Muscle layer of colon (tissue), 2 donors: Measurements from ENCODE around the gene ZNF71.

ENCODE experiments used
- H3K27ac ChIP-seq: one replicate; pipeline ENCODE4 v1.7.0; 2013; ENCODE audit warnings: low read depth, mild to moderate bottlenecking, low read length, moderate library complexity
- H3K27me3 ChIP-seq, 2 donors: one replicate each; pipeline ENCODE4 v1.7.0; 2013; ENCODE audit warnings: low read length in 2 of 2, mild to moderate bottlenecking in 2 of 2; ENCODE audit not compliant: insufficient read depth in 2 of 2, control insufficient read depth in 1 of 2
- H3K36me3 ChIP-seq: one replicate; pipeline ENCODE4 v1.7.0; 2013; ENCODE audit warnings: mild to moderate bottlenecking, low read length; ENCODE audit not compliant: insufficient read depth
- H3K4me1 ChIP-seq: one replicate; pipeline ENCODE4 v1.7.0; 2013; ENCODE audit warnings: mild to moderate bottlenecking, low read length; ENCODE audit not compliant: insufficient read depth
- H3K4me3 ChIP-seq, 2 donors: one replicate each; pipeline ENCODE4 v1.7.0; 2013; ENCODE audit warnings: low read length in 2 of 2, low read depth in 1 of 2, mild to moderate bottlenecking in 1 of 2, moderate library complexity in 1 of 2
- H3K9ac ChIP-seq: one replicate; pipeline ENCODE4 v1.7.0; 2013; ENCODE audit warnings: low read length
- H3K9me3 ChIP-seq: one replicate; pipeline ENCODE4 v1.7.0; 2013; ENCODE audit warnings: mild to moderate bottlenecking, low read length
- donor health status: abdominal sarcoma.
- donor health status: Adenocarcinoma of cecum.

Gene ZNF71

GRCh38 chr19:56623006-56623405, 27.9 kb downstream of the ZNF71 start:
- Histone ChIP-seq H3K27ac (no peak overlapping the region), H3K9me3 (peaks cover 11% of the 10 kb centered on the region), H3K4me3 (no peak overlapping the region)

GRCh38 chr19:56625708-56626107, 30.6 kb downstream of the ZNF71 start:
- H3K27ac ChIP-seq, result no peak overlapping the region

More at GRCh38 chr19:56623006-56623405, 27.9 kb downstream of the ZNF71 start:
- Histone ChIP-seq H3K9ac (no peak overlapping the region), H3K4me1 (no peaks in the 10 kb centered on the region), H3K36me3 (peaks cover 42% of the 10 kb centered on the region), H3K27me3 (no peaks in the 10 kb centered on the region)

GRCh38 chr19:56633021-56633420, 37.9 kb downstream of the ZNF71 start:
- Histone ChIP-seq H3K4me1 (no peaks in the 10 kb centered on the region), H3K27ac (no peak overlapping the region), H3K9me3 (peaks cover 10% of the 10 kb centered on the region)

More at GRCh38 chr19:56625708-56626107, 30.6 kb downstream of the ZNF71 start:
- Histone ChIP-seq H3K27me3 (no peaks in the 10 kb centered on the region), H3K4me3 (no peak overlapping the region), H3K36me3 (peaks cover 42% of the 10 kb centered on the region), H3K4me1 (no peaks in the 10 kb centered on the region), H3K9me3 (peaks cover 15% of the 10 kb centered on the region), H3K9ac (no peak overlapping the region)

GRCh38 chr19:56637976-56638555, 43.0 kb downstream of the ZNF71 start:
- H3K9me3 ChIP-seq, result peaks cover 2% of the 10 kb centered on the region
- H3K36me3 ChIP-seq, result no peaks in the 10 kb centered on the region
- no peak overlapping the region for H3K9ac ChIP-seq
- peaks cover 0 to 6% of the 10 kb centered on the region in 2 donors for H3K27me3 ChIP-seq
- H3K4me3 ChIP-seq, result no peak overlapping the region
- no peaks in the 10 kb centered on the region for H3K4me1 ChIP-seq
- H3K27ac ChIP-seq, result no peak overlapping the region

More at GRCh38 chr19:56633021-56633420, 37.9 kb downstream of the ZNF71 start:
- Histone ChIP-seq H3K36me3 (no peaks in the 10 kb centered on the region), H3K4me3 (no peak overlapping the region), H3K9ac (no peak overlapping the region), H3K27me3 (no peaks in the 10 kb centered on the region)

GRCh38 chr19:56639217-56639616, 44.1 kb downstream of the ZNF71 start:
- Histone ChIP-seq H3K27ac (no peak overlapping the region), H3K4me3 (no peak overlapping the region), H3K27me3 (peaks cover 0 to 15% of the 10 kb centered on the region in 2 donors), H3K9me3 (no peaks in the 10 kb centered on the region), H3K4me1 (no peaks in the 10 kb centered on the region), H3K36me3 (no peaks in the 10 kb centered on the region), H3K9ac (no peak overlapping the region)

- Histone ChIP-seq H3K4me3 (no peak within 1 kb of the TSS), H3K36me3 (no peaks in the 10 kb centered on the region), H3K9ac (no peak within 1 kb of the TSS), H3K27me3 (peaks cover 0 to 15% of the 10 kb centered on the region in 2 donors), H3K27ac (no peak within 1 kb of the TSS), H3K4me1 (no peaks in the 10 kb centered on the region), H3K9me3 (no peaks in the 10 kb centered on the region)
These were observed 47.8 kb downstream of the ZNF71 start, which contains the start of gene SMIM17 for GRCh38 chr19:56642711-56643459. Gene SMIM17 (plus strand): TSS chr19:56643159. CDS start chr19:56645668, 2,509 bp downstream.

GRCh38 chr19:56643460-56643955, 48.4 kb downstream of the ZNF71 start:
- Histone ChIP-seq H3K36me3 (no peaks in the 10 kb centered on the region), H3K27me3 (peaks cover 0 to 15% of the 10 kb centered on the region in 2 donors), H3K4me3 (no peak overlapping the region), H3K27ac (no peak overlapping the region), H3K9me3 (no peaks in the 10 kb centered on the region), H3K9ac (no peak overlapping the region), H3K4me1 (no peaks in the 10 kb centered on the region)

- Histone ChIP-seq H3K36me3 (no peaks in the 10 kb centered on the region), H3K9ac (no peak overlapping the region), H3K4me1 (no peaks in the 10 kb centered on the region), H3K27me3 (no peaks in the 10 kb centered on the region), H3K4me3 (no peak overlapping the region), H3K27ac (no peak overlapping the region), H3K9me3 (no peaks in the 10 kb centered on the region)
These were observed 59.0 kb downstream of the ZNF71 start for GRCh38 chr19:56654151-56654550.

GRCh38 chr19:56660381-56661107, 65.4 kb downstream of the ZNF71 start:
- Histone ChIP-seq H3K27ac (no peak overlapping the region), H3K9ac (no peak overlapping the region), H3K4me1 (no peaks in the 10 kb centered on the region), H3K36me3 (peaks cover 8% of the 10 kb centered on the region), H3K9me3 (no peaks in the 10 kb centered on the region), H3K4me3 (peak overlapping the region in 1 of 2 donors; percentile 23), H3K27me3 (no peaks in the 10 kb centered on the region)

- H3K4me1 ChIP-seq, result no peaks in the 10 kb centered on the region
- H3K36me3 ChIP-seq, result peaks cover 8% of the 10 kb centered on the region
- no peak overlapping the region for H3K9ac ChIP-seq
- no peaks in the 10 kb centered on the region for H3K9me3 ChIP-seq
- H3K27me3 ChIP-seq, result no peaks in the 10 kb centered on the region
- peak overlapping the region in 1 of 2 donors; percentile 23 for H3K4me3 ChIP-seq
- H3K27ac ChIP-seq, result no peak overlapping the region
These were observed 66.1 kb downstream of the ZNF71 start for GRCh38 chr19:56661248-56661647.

GRCh38 chr19:56663931-56664500, 68.9 kb downstream of the ZNF71 start:
- H3K36me3 ChIP-seq, result peaks cover 8% of the 10 kb centered on the region
- no peaks in the 10 kb centered on the region for H3K4me1 ChIP-seq
- no peak overlapping the region for H3K27ac ChIP-seq
- H3K9ac ChIP-seq, result no peak overlapping the region
- no peaks in the 10 kb centered on the region for H3K27me3 ChIP-seq
- H3K4me3 ChIP-seq, result no peak overlapping the region
- H3K9me3 ChIP-seq, result no peaks in the 10 kb centered on the region
